DMS 273 (cell line): ENCODE results near the gene IMMT.
"Not testable (repeated sequence)": the region's sequence is repeated elsewhere in the genome, so short reads cannot be mapped to it uniquely, and the experiment has no call there.

Experiments used
- DNase-seq: peaks from one replicate; lab custom pipeline; 2025; ENCODE audit not compliant: unreplicated experiment; lab: John Stamatoyannopoulos, UW

The IMMT gene

DNA sequence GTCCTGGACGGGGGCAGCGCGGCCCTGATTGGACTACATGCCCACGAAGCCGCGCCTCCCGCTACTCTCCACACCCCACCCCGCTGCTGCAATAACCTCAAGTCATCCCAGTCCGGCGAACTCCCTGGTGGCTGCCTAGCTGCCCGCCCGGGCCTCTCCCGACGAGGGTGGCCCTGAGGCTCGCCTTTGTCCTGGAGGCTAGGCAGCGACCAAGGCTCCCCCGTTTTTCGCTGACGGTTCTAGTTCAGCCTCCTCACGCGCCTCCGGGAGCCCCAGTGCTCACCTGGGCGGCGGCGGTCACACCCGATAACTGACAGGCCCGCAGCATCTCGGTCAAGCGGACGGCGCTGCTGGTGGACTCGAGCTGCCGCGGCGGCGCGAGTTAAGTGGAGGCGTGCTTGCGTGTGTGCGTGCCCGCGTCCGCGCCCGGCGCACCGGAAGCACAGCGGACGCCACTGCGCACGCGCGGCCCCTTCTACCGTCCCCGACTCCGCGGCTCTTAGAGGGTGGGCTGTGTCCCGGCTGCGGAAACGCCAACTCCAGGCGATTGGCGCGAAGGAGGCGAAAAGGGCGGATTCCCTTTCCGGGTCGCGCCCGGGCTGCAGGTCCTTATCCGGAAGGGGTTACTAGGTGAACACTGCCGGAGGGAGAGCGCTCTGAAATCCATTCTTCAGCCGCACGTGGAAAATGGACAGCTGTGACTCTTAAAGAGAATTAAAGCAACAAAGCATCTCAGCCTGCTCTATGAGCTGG, at the start of gene IMMT:
Gene IMMT (minus strand): TSS at position 408 of the 753 bp plus-strand sequence. CDS start 80 bp downstream, at position 328.
- peak; percentile 99 for DNase-seq

- not testable (repeated sequence) for DNase-seq
These were observed 49.5 kb upstream of the IMMT start for GRCh38 chr2:86244781-86245180.

- no peak for DNase-seq
These were observed 48.9 kb upstream of the IMMT start for GRCh38 chr2:86243950-86244733.

- DNase-seq, result no peak
These were observed 48.0 kb upstream of the IMMT start for GRCh38 chr2:86243272-86243671.

DNA sequence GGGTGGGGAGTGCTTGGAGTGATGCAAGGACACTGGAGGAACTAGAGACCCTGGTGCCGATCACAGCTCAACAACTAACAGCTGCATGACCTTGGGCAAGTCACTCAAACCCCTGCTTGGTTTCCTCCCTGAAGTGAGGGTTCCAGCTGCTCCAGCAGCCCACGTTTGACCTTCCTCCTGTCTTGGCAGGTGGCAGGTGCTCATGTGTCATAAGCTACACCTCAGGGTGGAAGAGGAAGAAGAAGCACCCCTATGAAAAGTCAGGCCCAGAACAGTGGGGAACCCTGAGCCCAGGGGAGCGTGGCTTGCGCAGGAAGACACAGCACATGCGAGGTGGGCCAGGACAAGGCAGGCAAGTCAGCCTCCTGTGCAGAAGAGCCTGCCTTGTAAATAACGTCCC, 46.3 kb upstream of the IMMT start:
- DNase-seq, result no peak

- DNase-seq, result no peak
These were observed 45.0 kb upstream of the IMMT start for GRCh38 chr2:86240251-86240650.

GRCh38 chr2:86239745-86240144, 44.5 kb upstream of the IMMT start:
- no peak for DNase-seq

- DNase-seq, result no peak
These were observed 44.1 kb upstream of the IMMT start for GRCh38 chr2:86239326-86239725.

DNA sequence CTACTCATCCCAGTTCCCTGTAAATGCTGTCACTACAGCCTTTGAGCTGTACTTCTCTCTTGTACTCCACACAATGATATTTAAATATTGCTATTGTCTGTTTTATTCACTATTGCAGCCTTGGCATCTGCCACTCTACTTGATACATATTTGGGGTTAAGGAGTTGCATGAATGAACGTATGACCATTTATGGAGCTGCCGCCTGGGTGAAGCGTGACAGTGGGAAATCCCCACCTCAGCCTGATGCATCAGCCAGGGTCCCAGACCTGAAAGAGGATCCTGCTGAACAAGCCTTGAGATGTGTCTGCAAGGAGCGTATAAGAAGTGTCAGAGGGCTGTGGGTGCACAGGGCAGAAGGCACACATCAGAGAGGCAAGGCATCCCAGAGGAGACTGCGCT, 43.1 kb upstream of the IMMT start:
- DNase-seq, result no peak

- DNase-seq, result no peak
These were observed 41.9 kb upstream of the IMMT start for GRCh38 chr2:86237172-86237571.

- DNase-seq, result no peak
These were observed 40.1 kb upstream of the IMMT start for GRCh38 chr2:86235196-86235980.

GRCh38 chr2:86234563-86235131, 39.4 kb upstream of the IMMT start:
- no peak for DNase-seq

GRCh38 chr2:86233436-86233835, 38.2 kb upstream of the IMMT start:
- DNase-seq, result no peak

DNA sequence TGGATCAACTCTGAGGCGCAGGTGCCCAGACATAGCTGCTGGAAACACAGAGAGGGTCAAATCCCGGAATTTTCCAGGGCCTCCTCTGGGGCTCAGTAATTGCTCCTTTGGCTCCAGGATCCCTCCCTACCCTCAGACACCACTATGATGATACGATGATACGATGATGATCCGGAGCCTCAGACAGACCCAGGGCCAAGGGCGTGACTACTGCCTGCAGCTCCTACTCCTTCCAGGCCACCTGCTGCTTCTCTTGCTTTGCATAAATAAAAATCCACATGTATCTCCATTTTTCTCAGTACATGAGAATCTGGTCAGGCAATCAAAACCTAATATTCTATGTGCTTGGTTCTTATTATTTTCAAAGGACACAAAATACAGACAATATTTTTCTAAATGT, 37.6 kb upstream of the IMMT start:
- peak; percentile 9 for DNase-seq

DNA sequence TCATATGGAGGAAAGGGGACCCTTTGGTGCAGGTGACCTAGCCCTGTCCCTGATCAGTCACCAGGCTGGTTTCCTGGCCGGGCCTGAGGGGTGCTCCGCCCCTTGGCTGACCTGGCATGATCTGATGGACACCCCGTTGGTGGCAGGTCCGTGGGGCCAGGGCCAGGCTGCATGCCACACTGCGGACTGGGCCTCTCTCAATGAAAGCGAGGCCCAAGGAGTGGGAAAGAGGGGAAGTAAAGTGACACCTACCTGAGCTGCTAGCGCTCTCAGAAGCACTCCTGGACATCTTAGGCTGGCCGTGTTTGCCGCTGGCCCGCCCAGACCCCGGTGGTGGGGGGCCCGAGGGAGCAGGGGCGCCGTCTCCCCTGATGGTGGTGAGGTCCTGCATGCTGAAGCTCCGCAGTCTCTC, 37.1 kb upstream of the IMMT start:
- no peak for DNase-seq

DNA sequence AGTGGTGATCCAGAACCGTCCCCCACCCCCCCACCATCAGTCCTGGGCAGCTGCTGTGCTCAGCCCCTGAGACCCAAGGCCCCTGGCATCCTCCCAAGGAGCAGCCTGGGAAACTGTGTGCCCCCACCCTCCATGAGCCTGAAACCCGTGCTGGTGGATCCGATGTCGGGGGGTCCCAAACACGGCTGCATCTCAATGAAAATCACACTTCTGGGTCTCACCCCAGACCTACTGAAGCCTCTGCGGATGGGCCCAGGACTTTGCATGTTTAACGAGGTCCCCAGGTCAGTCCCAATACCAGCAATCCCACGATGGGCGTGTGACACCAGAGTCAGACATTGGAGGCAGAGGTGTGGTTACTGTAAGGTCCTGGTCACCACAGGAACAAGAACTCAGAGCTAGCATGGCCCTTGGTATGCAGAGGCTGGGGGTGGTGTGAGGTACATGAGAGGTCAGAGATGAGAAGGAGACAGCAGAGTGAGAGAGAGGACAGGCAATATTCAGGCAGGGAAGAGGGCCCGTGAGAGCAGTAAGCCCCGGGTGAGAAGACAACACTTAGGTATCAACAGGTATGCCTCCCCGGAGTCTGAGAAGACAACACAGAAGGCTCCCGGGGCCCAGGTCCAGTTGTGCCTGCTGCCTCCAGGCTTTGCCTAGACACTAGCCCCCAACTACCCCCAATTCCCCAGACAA, 36.6 kb upstream of the IMMT start:
- no peak for DNase-seq

GRCh38 chr2:86230961-86231360, 35.7 kb upstream of the IMMT start:
- no peak for DNase-seq

DNA sequence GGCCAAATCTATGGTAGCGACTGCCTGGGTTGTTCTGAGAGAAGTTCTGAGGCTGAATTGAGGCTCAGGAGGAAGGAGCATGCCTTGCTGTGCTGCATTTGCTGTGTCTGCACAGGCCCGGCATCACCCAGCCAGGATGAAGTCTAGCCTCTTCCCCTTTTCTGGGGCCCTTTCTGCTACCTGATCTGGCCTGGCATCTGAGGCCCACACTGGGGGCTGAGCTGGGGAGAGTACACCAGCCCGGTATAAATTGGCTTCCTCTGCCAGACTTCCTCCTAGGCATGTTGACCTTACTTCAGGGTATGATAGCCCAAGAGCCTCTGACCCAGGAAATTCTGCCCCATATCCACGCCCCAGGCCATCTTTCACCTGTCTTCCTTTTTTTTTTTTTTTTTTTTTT, 34.0 kb upstream of the IMMT start:
- no peak for DNase-seq

GRCh38 chr2:86228574-86228973, 33.3 kb upstream of the IMMT start:
- not testable (repeated sequence) for DNase-seq

DNA sequence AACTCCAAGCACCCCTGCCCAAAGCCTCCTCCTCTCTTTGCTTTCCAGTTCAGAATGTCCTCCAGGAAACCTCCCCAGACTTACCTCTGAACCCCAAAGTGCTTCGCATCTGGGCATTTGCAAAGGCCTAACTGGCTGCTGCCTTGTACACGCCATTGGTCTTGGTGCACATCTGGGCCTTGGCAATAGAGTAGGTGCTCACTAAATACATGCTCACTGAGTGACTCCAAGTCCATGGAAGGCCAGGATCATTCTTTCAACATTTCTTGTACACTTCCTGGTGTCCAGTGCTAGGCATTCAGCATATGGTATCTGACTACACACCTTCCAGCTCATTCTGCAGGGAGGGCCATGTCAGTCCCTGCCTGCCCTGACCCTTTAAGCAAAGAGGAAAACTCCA, 32.4 kb upstream of the IMMT start:
- DNase-seq, result no peak
